HCT116 (cell line): ENCODE results near the gene JOSD1. TPM values are rescaled to one million over a fixed set of nuclear protein-coding genes. Genes with fewer than 3 reads are reported as not detected.

Source experiments
- ATAC-seq: fragments of 200-7000 bp; cut with Tn5 transposase; 2 replicates; pipeline ENCODE4 v1.9.1; 2020; ENCODE audit warnings: mild to moderate bottlenecking, moderate library complexity
- BruUV-seq: library from RNA; stranded (reverse); fragments of 400-500 nt; replicated peaks from 2 replicates; lab custom pipeline; 2021; lab: Mats Ljungman, UMichigan
- CTCF ChIA-PET: fragments of 300-600 bp; sonication (Branson Sonifier 250); formaldehyde crosslinking; loops from one replicate; lab custom pipeline; 2021; ENCODE audit warnings: antibody characterized with exemption; lab: Charles Lee
- POLR2A ChIA-PET: fragments of 300-600, 350-600 bp; sonication (Branson Sonifier 250); formaldehyde crosslinking; loops from one replicate; lab custom pipeline; 2021; ENCODE audit warnings: antibody characterized with exemption; lab: Charles Lee
- RAD21 ChIA-PET, 2 experiments: fragments of 300-600 bp; sonication (Branson Sonifier 250); formaldehyde crosslinking; loops; one replicate each; lab custom pipeline; 2023; ENCODE audit warnings: low total read pairs in 2 of 2; ENCODE audit not compliant: uncharacterized antibody in 2 of 2, unreplicated experiment in 2 of 2, low non-redundant PET in 1 of 2; lab: Charles Lee
- DNase-seq: peaks from one replicate; pipeline ENCODE4 v3.0.0-alpha.2; 2010; ENCODE audit warnings: low read depth, low spot score
- H2AFZ ChIP-seq: fragments of 200-600 bp; shearing (Covaris generic), sonication (generic); 2 replicates; pipeline ENCODE4 v1.6.1; 2017; ENCODE audit warnings: low read depth, mixed run types, mixed read lengths, antibody characterized with exemption, low read length; ENCODE audit not compliant: poor library complexity, severe bottlenecking
- H3K27ac ChIP-seq: 2 replicates; pipeline ENCODE4 v1.5.1; 2012; ENCODE audit warnings: low read depth, low read length
- H3K27me3 ChIP-seq: fragments of 200-600 bp; sonication (generic); 2 replicates; pipeline ENCODE4 v1.6.1; 2016; ENCODE audit warnings: mixed run types, low read length, mixed read lengths; ENCODE audit not compliant: insufficient read depth
- H3K36me3 ChIP-seq, 2 experiments: fragments of 200-500 bp in 1 of 2; fragments of 200-600 bp in 1 of 2; sonication (Bioruptor generic) in 1 of 2; sonication (generic) in 1 of 2; 2 replicates each; pipeline versions ENCODE4 v1.5.1 to v1.6.1; 2014 to 2016; ENCODE audit warnings: low read length in 2 of 2, inconsistent platforms in 1 of 2, mixed read lengths in 1 of 2, mixed run types in 1 of 2; ENCODE audit not compliant: insufficient read depth in 2 of 2, control insufficient read depth in 1 of 2
- H3K4me1 ChIP-seq, 2 experiments: fragments of 200-600 bp in 1 of 2; sonication (generic) in 1 of 2; 2 replicates each; pipeline versions ENCODE4 v1.5.1 to v1.6.1; 2012 to 2017; ENCODE audit warnings: low read length in 2 of 2, inconsistent platforms in 1 of 2, mild to moderate bottlenecking in 1 of 2, mixed read lengths in 1 of 2, mixed run types in 1 of 2, moderate library complexity in 1 of 2; ENCODE audit not compliant: insufficient read depth in 2 of 2, control insufficient read depth in 1 of 2
- H3K4me2 ChIP-seq: fragments of 200-600 bp; sonication (generic); 2 replicates; pipeline ENCODE4 v1.6.1; 2017; ENCODE audit warnings: mixed run types, low read length, mixed read lengths
- H3K4me3 ChIP-seq, 2 experiments: fragments of 200-600 bp in 1 of 2; sonication (generic) in 1 of 2; replicated peaks in 1 of 2; 2 replicates each; pipeline ENCODE4 v1.5.1; 2011 to 2016; ENCODE audit warnings: low read length in 2 of 2, control low read depth in 1 of 2, low read depth in 1 of 2, mild to moderate bottlenecking in 1 of 2, mixed read lengths in 1 of 2, mixed run types in 1 of 2
- H3K79me2 ChIP-seq: fragments of 200-600 bp; sonication (generic); 2 replicates; pipeline ENCODE4 v1.6.1; 2017; ENCODE audit warnings: mild to moderate bottlenecking, mixed run types, low read length, moderate library complexity, mixed read lengths; ENCODE audit not compliant: insufficient read depth
- H3K9ac ChIP-seq: fragments of 200-600 bp; sonication (generic); 2 replicates; pipeline ENCODE4 v1.6.1; 2016; ENCODE audit warnings: low read length, mixed read lengths
- H3K9me2 ChIP-seq: fragments of 200-600 bp; sonication (generic), shearing (Covaris generic); 2 replicates; pipeline ENCODE4 v1.6.1; 2017; ENCODE audit warnings: mixed run types, mild to moderate bottlenecking, moderate library complexity; ENCODE audit not compliant: insufficient read depth
- H3K9me3 ChIP-seq, 2 experiments: fragments of 200-500 bp in 1 of 2; fragments of 200-600 bp in 1 of 2; sonication (Bioruptor generic) in 1 of 2; sonication (generic) in 1 of 2; 2 replicates each; pipeline ENCODE4 v1.6.1; 2014 to 2017; ENCODE audit warnings: low read length in 2 of 2, mixed read lengths in 2 of 2, inconsistent platforms in 1 of 2, low read depth in 1 of 2, mild to moderate bottlenecking in 1 of 2, mixed run types in 1 of 2, moderate library complexity in 1 of 2; ENCODE audit not compliant: control insufficient read depth in 1 of 2, insufficient read depth in 1 of 2
- H4K20me1 ChIP-seq: fragments of 200-600 bp; sonication (generic), shearing (Covaris generic); 2 replicates; pipeline ENCODE4 v1.6.1; 2017; ENCODE audit warnings: mixed run types, mild to moderate bottlenecking, moderate library complexity; ENCODE audit not compliant: insufficient read depth
- ATF3 ChIP-seq: IDR thresholded peaks from 2 replicates; pipeline ENCODE4 v1.6.1; 2012
- CBX3 ChIP-seq: IDR thresholded peaks from 2 replicates; pipeline ENCODE4 v1.6.1; 2012; ENCODE audit warnings: low read depth
- EGR1 ChIP-seq: IDR thresholded peaks from 2 replicates; pipeline ENCODE4 v1.6.1; 2012; ENCODE audit warnings: low read depth
- EZH2 ChIP-seq: fragments of 200-600 bp; sonication (generic); IDR thresholded peaks from 2 replicates; pipeline ENCODE4 v1.6.1; 2017; ENCODE audit warnings: antibody characterized with exemption, mixed run types
- EZH2phosphoT487 ChIP-seq: fragments of 200-600 bp; IDR thresholded peaks from 2 replicates; pipeline ENCODE4 v1.6.1; 2018; ENCODE audit warnings: antibody characterized with exemption, borderline replicate concordance
- FOSL1 ChIP-seq: IDR thresholded peaks from 2 replicates; pipeline ENCODE4 v1.6.1; 2012; ENCODE audit warnings: low read depth
- JUND ChIP-seq: IDR thresholded peaks from 2 replicates; pipeline ENCODE4 v1.6.1; 2012
- RAD21 ChIP-seq: IDR thresholded peaks from 2 replicates; pipeline ENCODE4 v1.6.1; 2012; ENCODE audit warnings: low read depth, mild to moderate bottlenecking
- SIN3A ChIP-seq: IDR thresholded peaks from 2 replicates; pipeline ENCODE4 v1.6.1; 2012; ENCODE audit warnings: low read depth
- SP1 ChIP-seq: IDR thresholded peaks from 2 replicates; pipeline ENCODE4 v1.6.1; 2012; ENCODE audit warnings: low read depth
- TCF7L2 ChIP-seq: IDR thresholded peaks from 2 replicates; pipeline ENCODE4 v1.7.0; 2011; ENCODE audit warnings: borderline replicate concordance, inconsistent platforms; ENCODE audit not compliant: insufficient read depth, insufficient read length; ENCODE audit errors: extremely low read depth
- YY1 ChIP-seq: IDR thresholded peaks from 2 replicates; pipeline ENCODE4 v1.6.1; 2011; ENCODE audit warnings: low read length, low read depth, moderate library complexity, mild to moderate bottlenecking; ENCODE audit not compliant: insufficient replicate concordance; ENCODE audit errors: extremely low read depth
- ZFX ChIP-seq: fragments of 450-650 bp; IDR thresholded peaks from 2 replicates; pipeline ENCODE4 v1.6.1; 2017
- intact Hi-C: fragments of 100-400 bp; cut with micrococcal nuclease; formaldehyde crosslinking; loops from 2 replicates; pipeline ENCODE4 v1.10.0; 2022
- total RNA-seq: library from RNA; stranded (reverse); gene quantifications from one replicate; pipeline ENCODE4 v1.2.1, GENCODE V29; 2021; ENCODE audit not compliant: unreplicated experiment
- TF ChIP-seq, protein P1 (sequence below): IDR thresholded peaks from 2 replicates; pipeline ENCODE4 v1.6.1; 2011; ENCODE audit warnings: mild to moderate bottlenecking, low read length, moderate library complexity; ENCODE audit not compliant: insufficient replicate concordance; ENCODE audit errors: extremely low read depth

Gene JOSD1
- total RNA-seq, 1 experiment from 2014 or later = 67.3 TPM

GRCh38 chr22:38712486-38713207, 11.9 kb upstream of the JOSD1 start:
- no peaks in the 10 kb centered on the region for H3K9me2 ChIP-seq
- no peaks in the 10 kb centered on the region for H4K20me1 ChIP-seq
- H3K4me3 ChIP-seq = no peak overlapping the region
- no peak overlapping the region for H3K27ac ChIP-seq
- TF ChIP-seq SIN3A = no peak
- no peak for TF ChIP-seq ZFX
- no peaks in the 10 kb centered on the region for H3K27me3 ChIP-seq
- no peak overlapping the region for H3K4me2 ChIP-seq
- H2AFZ ChIP-seq = no peak overlapping the region
- POLR2A ChIA-PET = no interaction called here
- DNase-seq (no peak), ATAC-seq (no peak)
- peaks cover 80% of the 10 kb centered on the region for H3K79me2 ChIP-seq
- intact Hi-C loops = no loop called here
- H3K36me3 ChIP-seq = peaks cover 6 to 16% of the 10 kb centered on the region in 2 experiments; a peak in 3 of 4 replicates
- BruUV-seq = no TSS peak
- CTCF ChIA-PET = no interaction called here
- peaks cover 2 to 12% of the 10 kb centered on the region in 2 experiments for H3K4me1 ChIP-seq
- RAD21 ChIA-PET = no interaction called here
- no peak overlapping the region for H3K9ac ChIP-seq
- no peaks in the 10 kb centered on the region for H3K9me3 ChIP-seq

GRCh38 chr22:38710866-38711265, 10.1 kb upstream of the JOSD1 start:
- Histone ChIP-seq H3K27ac (no peak overlapping the region), H3K9me3 (no peaks in the 10 kb centered on the region), H4K20me1 (no peaks in the 10 kb centered on the region), H3K4me1 (peaks cover 9 to 18% of the 10 kb centered on the region in 2 experiments), H3K36me3 (peaks cover 0 to 10% of the 10 kb centered on the region in 2 experiments; a peak in 2 of 4 replicates), H2AFZ (no peak overlapping the region), H3K9ac (no peak overlapping the region), H3K4me2 (no peak overlapping the region), H3K79me2 (peaks cover 97% of the 10 kb centered on the region), H3K4me3 (no peak overlapping the region), H3K9me2 (no peaks in the 10 kb centered on the region), H3K27me3 (no peaks in the 10 kb centered on the region)
- intact Hi-C loops = no loop called here
- CTCF ChIA-PET = no interaction called here
- POLR2A ChIA-PET = no interaction called here
- RAD21 ChIA-PET = no interaction called here
- ATAC-seq (no peak), DNase-seq (no peak)
- no peak for TF ChIP-seq EZH2phosphoT487
- no peak for TF ChIP-seq ZFX
- no peak for TF ChIP-seq CBX3
- no peak for TF ChIP-seq TCF7L2
- TF ChIP-seq JUND = no peak
- no peak for TF ChIP-seq YY1
- no peak for TF ChIP-seq SP1
- no peak for TF ChIP-seq SIN3A
- no peak for TF ChIP-seq ATF3
- TF ChIP-seq EGR1 = no peak
- no peak for TF ChIP-seq EZH2
- TF ChIP-seq RAD21 = no peak
- TF ChIP-seq FOSL1 = no peak
- TF ChIP-seq, protein P1, sequence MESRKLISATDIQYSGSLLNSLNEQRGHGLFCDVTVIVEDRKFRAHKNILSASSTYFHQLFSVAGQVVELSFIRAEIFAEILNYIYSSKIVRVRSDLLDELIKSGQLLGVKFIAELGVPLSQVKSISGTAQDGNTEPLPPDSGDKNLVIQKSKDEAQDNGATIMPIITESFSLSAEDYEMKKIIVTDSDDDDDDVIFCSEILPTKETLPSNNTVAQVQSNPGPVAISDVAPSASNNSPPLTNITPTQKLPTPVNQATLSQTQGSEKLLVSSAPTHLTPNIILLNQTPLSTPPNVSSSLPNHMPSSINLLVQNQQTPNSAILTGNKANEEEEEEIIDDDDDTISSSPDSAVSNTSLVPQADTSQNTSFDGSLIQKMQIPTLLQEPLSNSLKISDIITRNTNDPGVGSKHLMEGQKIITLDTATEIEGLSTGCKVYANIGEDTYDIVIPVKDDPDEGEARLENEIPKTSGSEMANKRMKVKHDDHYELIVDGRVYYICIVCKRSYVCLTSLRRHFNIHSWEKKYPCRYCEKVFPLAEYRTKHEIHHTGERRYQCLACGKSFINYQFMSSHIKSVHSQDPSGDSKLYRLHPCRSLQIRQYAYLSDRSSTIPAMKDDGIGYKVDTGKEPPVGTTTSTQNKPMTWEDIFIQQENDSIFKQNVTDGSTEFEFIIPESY = no peak
- no TSS peak for BruUV-seq
